HG03469 (cell line): ENCODE data around the gene R3HDM2.
"Not testable (repeated sequence)": the region's sequence is repeated elsewhere in the genome, so short reads cannot be mapped to it uniquely, and the experiment has no call there.

Source experiments
- ATAC-seq: cut with Tn5 transposase; IDR thresholded peaks from one replicate; pipeline ENCODE4 v1.9.1; 2021; ENCODE audit warnings: mild to moderate bottlenecking, moderate library complexity, moderate number of reproducible peaks; ENCODE audit not compliant: unreplicated experiment

The R3HDM2 gene

GRCh38 chr12:57336299-57336698 is 94.5 kb downstream of the R3HDM2 start:
- ATAC-seq, result not testable (repeated sequence)

DNA sequence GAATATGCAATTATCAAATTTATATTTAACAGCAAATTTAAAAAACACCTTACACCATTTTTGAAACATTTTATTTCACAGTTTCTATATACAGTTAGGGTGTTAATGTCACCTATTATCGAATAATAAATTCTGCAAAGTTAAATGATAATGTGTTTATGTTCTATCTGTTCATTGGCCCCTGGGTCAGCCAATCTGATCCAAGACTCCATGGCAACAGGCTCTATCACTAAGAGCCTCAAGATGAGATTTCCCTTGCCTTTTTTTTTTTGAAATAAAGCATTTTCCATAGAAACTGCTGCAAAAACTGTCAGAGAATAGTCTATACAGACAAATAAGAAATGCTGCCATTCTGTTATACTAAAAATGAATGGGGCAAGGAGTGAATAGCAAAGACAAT is 96.6 kb downstream of the R3HDM2 start:
- no peak for ATAC-seq

GRCh38 chr12:57332646-57333312 is 98.1 kb downstream of the R3HDM2 start:
- ATAC-seq, result no peak

DNA sequence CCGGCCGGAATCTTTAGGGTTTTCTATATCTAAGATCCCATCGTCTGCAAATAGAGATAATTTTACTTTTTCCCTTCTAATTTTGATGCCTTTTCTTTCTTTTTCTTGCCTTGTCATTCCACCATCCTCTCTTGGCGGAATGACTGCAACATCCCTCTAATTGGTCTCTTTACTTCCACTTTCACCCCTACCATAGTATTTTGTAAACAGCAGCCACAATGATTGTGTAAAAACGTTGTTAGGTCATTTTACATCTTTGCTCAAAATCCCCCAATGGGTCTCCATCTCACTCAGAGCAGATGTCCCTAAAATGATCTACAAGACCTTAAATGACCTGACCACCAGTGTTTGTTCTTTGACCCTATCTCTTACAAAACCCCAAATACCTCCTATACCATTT is 99.9 kb downstream of the R3HDM2 start:
- ATAC-seq, result no peak

- no peak for ATAC-seq
These were observed 101.6 kb downstream of the R3HDM2 start for GRCh38 chr12:57329219-57329618.

DNA sequence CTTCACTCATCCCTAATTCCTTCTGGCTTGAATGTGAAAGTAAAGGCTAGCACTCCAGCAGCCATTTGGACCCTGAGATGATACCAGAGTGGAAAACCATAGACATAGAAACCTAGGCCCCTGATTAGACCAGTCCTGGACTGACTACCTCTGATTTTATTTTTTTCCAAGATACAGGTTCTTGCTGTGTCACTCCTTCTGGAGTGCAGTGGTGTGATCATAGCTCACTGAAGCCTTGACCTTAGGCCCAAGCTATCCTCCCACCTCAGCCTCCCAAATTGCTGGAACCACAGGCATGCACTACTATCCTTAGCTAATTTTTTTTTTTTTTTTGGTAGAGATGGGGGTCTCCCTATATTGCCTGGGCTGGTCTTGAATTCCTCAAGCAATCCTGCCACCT is 105.4 kb downstream of the R3HDM2 start:
- no peak for ATAC-seq

GRCh38 chr12:57323416-57323815 is 107.4 kb downstream of the R3HDM2 start:
- ATAC-seq, result no peak

- ATAC-seq, result no peak
These were observed 110.2 kb downstream of the R3HDM2 start for GRCh38 chr12:57320639-57321038.

DNA sequence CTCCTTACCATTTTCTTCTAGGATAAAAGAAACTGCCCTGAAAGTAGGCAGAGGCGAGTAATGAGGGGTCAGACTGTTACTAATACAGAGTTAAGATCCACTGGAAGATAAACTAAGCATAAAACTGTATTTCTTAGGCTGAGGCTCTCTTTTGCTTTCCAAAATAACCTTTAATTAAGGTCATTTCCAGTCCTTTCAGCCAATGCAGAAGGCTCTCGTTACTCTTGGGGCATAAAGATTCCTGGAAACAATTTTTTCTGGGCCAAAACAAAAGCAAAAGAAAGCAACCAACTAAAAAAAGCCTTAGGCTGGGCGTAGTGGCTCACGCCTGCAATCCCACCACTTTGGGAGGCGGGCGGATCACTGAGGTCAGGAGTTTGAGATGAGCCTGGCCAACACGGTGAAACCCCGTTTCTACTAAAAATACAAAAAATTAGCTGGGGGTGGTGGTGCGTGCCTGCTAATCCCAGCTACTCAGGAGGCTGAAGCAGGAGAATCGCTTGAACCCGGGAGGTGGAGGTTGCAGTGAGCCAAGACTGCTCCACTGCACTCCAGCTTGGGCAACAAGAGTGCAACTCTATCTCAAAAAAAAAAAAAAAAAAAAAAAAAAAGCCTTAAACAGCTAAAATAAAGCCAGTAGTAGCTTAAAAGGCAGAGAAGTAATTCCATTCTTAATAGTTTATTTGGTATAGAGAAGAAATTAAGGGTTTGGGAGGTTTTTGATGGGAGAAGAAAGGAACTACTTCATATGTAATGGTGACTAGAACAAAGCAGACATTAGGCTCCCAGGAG is 111.0 kb downstream of the R3HDM2 start:
- ATAC-seq, result no peak

DNA sequence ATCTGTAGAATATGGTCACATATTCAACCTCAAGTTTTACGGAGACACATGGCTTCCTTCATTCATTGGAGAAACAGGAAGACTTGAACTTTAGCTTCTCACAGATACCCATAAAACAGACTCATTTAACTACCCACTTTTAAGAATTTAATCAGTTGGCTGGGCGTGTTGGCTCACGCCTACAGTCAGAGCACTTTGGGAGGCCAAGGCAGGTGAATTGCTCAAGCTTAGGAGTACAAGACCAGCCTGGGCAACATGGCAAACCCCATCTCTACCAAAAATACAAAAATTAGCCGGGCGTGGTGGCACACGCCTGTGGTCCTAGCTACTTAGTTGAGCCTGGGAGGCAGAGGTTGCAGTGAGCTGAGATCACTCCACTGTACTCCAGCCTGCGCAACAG is 115.2 kb downstream of the R3HDM2 start:
- no peak for ATAC-seq

GRCh38 chr12:57312287-57312686 is 118.6 kb downstream of the R3HDM2 start:
- ATAC-seq, result not testable (repeated sequence)

- no peak for ATAC-seq
These were observed 121.4 kb downstream of the R3HDM2 start for GRCh38 chr12:57309420-57309819.

- no peak for ATAC-seq
These were observed 129.8 kb downstream of the R3HDM2 start for GRCh38 chr12:57300961-57301584.

DNA sequence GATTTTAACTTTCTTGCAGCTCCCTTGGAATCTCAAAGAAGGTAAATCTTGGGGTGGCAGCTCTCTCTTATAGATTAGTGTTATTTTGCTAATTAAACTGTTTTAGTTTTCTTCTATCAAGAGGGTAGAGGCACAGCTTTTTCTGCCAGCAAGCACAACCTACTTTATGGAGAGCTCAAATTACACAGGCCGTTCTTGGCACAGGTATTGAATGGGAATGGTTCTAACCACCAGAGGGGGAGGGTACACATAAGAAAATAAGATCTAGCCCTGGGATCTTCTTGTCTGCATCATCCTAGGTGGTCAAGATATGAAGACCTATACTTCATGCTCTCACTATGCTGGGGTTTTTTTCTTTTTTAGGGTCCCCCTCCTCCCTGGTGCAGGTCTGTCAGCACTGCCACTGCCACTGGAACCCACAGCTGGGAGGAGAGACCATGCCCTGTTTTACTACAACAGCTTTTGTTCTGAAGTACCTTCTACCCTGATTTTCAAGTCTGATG is 131.3 kb downstream of the R3HDM2 start:
- no peak for ATAC-seq

DNA sequence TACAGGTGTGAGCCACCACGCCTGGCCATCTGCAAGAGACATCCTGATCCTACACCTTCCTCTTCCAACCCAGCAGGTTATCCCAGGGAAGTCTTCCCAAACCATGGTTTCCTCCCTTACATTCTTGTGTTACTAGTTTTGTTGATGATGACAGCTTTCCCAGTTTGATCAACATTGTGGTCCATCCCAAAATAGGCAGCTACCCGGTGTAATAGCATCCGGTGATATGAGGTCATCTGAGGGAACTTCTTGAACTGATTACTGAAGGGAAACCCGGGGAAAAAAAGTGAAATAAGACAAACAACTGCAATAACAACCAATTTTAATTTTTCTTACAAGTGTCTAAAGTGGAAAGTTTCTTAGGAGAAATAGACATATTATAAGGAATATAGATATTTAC is 134.6 kb downstream of the R3HDM2 start:
- no peak for ATAC-seq

DNA sequence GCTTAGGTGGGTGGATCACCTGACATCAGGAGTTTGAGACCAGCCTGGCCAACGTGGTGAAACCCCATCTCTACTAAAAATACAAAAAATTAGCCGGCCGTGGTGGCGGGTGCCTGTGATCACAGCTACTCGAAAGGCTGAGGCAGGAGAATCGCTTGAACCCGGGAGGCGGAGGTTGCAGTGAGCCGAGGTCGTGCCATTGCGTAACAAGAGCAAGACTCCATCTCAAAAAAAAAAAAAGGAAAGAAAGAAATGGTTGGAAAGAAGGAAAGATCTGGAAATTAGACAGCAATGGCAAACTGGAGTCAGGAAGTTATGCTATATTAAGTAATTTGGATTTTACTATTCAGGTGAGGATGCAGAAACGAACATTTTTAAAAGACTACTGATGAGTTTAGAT is 148.8 kb downstream of the R3HDM2 start:
- not testable (repeated sequence) for ATAC-seq

GRCh38 chr12:57280211-57281062 is 150.4 kb downstream of the R3HDM2 start:
- ATAC-seq, result peak; percentile 91

DNA sequence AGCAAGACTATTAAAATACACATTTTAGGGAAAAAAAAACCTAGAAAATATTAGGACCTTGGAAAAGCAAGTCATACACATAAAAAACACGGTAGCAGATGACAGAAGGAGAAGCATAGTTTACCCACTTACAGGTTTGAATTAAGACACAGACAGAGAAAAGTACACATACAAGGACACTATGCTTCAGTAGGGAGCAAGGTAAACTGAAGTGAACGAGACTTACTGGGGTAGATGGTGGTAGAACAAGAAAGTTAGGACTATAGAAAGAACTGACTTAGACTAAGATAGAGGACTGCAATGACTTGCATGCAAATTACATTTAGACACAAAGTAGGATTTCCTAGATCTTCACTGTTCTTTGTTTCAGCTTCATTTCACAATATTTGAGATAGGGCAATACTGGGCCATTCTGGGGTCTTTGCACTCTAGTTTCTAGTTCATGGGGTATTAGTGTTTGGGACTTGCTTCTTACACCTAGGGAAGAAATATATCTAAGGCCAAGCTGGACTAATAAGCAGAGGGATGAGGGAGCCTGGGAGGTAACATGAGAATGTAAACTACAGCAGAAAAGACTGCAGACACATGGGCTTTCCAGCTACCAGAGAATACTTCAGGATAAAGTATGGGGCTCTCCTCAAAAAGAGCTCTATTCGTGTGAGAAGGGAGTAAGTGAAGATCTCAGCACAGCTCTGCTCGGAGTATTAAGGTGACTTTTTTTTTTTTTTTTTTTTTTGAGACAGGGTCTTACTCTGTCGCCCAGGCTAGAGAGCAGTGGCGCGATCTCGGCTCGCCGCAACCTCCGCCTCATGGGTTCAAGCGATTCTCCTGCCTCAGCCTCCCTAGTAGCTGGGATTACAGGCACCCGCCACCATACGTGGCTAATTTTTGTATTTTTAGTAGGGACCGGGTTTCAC is 152.1 kb downstream of the R3HDM2 start:
- no peak for ATAC-seq

DNA sequence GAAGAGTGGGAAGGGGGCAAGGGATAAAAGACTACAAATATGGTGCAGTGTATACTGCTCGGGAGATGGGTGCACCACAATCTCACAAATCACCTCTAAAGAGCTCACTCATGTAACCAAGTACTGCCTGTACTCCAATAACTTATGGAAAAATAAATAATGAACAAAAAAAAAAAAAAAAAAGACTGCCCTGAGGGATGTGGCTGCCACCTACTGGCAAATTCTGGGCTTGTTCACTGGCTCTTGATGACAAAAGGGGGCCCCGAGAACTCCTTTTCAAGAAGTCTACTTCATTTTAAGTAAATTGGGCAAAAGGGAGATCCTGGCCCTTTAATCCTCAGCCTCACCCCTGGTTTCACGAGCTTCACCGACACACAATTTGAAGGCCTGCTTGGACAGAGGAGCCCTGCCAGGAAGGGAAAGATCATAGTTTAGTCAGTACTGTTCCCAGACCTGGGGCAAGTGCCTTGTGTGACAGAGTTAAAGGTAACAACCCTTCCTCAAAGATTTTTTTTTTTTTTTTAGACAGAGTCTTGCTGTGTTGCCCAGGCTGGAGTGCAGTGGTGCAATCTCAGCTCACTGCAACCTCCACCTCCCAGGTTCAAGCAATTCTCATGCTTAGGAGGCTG is 153.8 kb downstream of the R3HDM2 start:
- ATAC-seq, result no peak
